Measurements from ENCODE around the gene DIAPH2.
"Not testable (repeated sequence)": the region's sequence is repeated elsewhere in the genome, so short reads cannot be mapped to it uniquely, and the experiment has no call there.

DIAPH2 gene

GRCh38 chrX:96719161-96719875 lies 34.7 kb downstream of the DIAPH2 start:
- DNase-seq (ENCODE audit: low read depth): no peak

DNA sequence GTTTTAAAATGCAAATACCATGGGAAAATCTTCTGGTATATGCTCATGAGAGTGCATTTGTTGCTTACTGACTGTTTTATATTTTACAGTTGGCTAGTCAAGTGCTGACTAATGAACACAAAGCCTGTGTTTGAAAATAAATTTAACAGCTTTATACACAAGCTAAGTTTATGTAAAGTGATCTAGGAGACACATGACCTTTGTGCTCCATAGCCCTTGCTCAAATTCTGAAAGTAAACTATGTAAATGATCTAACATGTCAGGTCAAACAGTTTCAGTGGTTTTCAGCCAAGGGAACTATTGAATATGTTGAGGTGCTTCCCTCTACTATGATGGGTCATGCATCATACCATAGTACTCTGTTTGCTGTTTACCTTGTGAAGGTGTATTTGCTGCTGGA lies 36.7 kb downstream of the DIAPH2 start:
- no peak for DNase-seq (ENCODE audit: low read depth)

GRCh38 chrX:96722781-96723180 lies 38.1 kb downstream of the DIAPH2 start:
- no peak for DNase-seq (ENCODE audit: low read depth)

- no peak for DNase-seq (ENCODE audit: low read depth)
Measured at GRCh38 chrX:96729053-96729452, 44.4 kb downstream of the DIAPH2 start.

DNA sequence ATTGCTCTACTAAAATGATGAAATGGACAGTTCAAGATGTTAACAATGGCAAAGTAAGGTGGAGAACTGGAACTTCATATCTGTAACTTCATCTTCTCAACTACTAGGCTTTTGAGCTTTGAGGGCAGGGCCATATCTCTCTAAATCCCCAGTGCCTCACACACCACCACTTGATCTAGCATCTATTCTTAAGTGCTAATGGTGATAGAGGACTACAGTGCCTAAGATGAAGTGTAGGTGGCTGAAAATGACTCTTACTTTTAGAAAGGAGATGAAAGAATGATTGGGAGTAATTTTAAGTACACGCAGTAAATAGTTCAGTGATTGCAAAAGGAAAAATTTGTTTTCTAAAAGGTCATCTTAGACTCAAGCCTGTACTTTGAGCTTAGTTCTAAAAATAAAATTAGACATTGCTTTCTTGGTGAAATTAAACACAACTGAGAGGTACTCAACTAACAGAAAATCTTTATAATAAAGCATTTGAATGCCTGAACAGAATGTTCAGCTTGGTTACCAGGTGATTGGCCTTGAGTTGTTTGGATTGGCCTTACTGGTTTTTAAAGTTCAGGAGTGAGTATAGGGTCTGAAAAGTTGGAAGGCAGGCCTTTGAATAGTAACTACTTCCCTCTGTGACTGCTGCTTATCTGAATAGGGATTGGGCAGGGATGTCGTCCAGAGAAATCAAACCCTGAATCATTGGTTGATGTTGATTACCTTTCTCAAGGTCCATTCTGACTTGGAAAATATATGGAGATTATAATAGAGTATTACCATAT lies 45.4 kb downstream of the DIAPH2 start:
- DNase-seq (ENCODE audit: low read depth): no peak

- DNase-seq (ENCODE audit: low read depth): not testable (repeated sequence)
Measured at GRCh38 chrX:96731000-96731399, 46.4 kb downstream of the DIAPH2 start.

DNA sequence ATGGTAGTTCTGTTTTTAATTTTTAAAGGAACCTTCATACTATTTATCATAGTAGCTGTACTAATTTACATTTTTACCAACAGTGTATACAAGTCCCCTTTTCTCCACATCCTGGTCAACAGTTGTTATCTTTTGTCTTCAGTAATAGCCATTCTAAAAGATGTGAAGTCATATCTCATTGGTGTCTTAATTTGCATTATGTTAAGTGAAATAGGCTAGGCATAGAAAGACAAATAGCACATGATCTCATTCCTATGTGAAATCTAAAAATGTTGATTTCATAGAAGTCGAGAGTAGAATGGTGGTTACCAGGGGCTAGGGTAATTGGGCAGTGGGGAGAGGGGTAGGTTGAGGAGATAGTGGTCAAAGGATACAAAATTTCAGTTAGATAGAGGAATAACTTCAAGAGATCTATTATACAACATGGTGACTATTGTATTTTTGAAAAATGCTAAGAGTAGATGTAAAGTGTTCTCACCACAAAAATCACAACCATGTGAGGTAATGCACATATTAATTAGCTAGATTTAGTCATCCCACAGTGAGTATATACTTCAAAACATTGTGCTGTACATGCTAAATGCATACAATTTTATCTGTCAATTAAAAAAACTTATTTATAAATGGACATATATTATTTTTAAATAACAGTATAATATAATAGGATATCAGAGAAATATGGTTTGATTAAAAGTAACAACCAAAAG lies 58.9 kb downstream of the DIAPH2 start:
- no peak for DNase-seq (ENCODE audit: low read depth)

DNA sequence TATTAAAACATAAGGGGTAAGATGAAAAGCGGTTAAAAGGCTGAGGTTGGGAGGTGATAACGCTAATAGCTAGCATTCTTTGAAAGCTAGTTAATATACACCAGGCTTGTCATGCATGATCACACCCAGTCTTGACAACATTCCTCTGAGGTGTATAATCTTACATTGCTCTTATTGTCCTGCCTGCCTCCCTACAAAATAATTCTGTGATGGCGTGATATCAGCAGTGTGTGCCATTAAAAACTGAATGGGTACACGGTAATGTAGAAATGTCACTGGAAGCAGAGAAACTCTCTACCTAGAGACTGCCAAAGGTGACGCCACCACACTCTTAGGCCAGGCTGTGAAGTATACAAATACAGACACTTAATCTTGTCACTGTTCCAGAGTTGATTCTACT lies 68.1 kb downstream of the DIAPH2 start:
- DNase-seq (ENCODE audit: low read depth): no peak

DNA sequence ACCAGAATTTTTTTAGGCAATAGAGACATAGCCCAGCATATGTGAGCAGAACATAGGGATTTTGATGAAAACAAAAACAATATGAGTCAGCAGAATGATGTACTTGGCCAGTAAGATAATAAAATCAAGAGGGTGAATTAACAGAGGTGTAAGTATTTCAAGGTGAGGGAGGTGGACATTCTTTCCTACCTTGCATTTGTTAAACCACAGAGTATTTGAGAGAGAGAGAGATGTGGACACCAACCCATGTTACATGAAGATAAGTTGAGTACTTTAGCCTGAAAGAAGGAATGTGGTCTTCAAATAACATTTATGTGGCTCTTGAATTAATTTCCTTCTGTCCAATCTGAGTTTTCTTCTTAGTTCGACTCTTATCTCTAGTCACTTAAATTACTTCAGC lies 68.6 kb downstream of the DIAPH2 start:
- no peak for DNase-seq (ENCODE audit: low read depth)

GRCh38 chrX:96756491-96756890 lies 71.8 kb downstream of the DIAPH2 start:
- DNase-seq (ENCODE audit: low read depth): no peak

- DNase-seq (ENCODE audit: low read depth): no peak
Measured at GRCh38 chrX:96761566-96761965, 76.9 kb downstream of the DIAPH2 start.

DNA sequence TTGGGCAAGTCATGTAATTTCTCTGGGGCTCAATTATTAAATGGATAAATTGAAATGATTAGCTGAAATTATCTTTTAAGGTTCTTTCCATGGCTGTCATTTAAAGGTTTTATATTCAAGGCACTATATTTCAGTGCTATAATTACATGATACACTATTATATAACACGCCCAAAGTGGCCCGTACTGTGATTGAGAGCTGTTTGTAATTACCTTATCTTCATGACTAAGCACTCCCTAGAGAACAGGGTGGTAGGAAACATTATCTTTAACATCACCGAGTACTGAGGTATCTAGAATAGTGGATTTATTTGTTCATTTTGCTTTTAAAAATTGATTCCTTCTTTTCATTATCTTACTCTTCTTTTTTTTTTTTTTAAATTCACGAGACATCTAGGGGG lies 79.0 kb downstream of the DIAPH2 start:
- DNase-seq (ENCODE audit: low read depth): no peak

GRCh38 chrX:96764864-96765263 lies 80.2 kb downstream of the DIAPH2 start:
- no peak for DNase-seq (ENCODE audit: low read depth)

- no peak for DNase-seq (ENCODE audit: low read depth)
Measured at GRCh38 chrX:96770315-96770714, 85.7 kb downstream of the DIAPH2 start.

DNA sequence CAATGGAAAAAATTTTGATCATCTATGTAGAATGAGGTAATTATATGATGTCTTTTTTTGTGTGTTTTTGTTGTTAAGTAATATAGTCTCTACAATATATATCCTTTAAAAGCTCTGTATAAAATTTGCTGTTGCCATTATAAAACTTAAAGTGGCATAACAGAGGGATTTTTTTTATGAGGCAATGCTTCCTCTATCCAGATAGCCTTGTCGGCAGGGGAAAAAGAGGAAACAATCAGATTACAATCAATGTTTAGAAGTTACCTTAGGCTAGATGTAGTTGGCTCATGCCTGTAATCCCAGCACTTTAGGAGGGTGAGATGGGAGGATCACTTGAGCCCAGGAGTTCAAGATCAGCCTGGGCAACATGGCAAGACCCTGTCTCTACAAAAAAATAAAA lies 86.8 kb downstream of the DIAPH2 start:
- no peak for DNase-seq (ENCODE audit: low read depth)

DNA sequence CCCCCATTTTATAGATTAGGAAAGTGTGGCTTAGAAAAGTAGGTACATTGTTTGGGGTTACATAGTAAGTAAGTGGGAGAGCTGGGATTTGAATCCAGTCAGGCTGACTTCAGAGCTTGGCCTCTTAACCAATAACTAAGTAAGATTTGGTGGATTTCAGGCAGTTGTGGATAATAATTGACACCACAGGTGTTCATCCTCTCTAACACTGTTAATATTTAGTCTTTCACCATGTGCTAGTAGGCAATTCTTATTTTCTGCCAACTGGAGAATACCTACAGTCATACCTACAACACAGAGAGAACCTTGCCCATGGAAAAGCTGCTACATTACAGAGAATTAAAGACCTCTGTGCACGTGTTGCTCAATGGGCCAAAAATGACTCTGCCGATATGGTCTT lies 89.5 kb downstream of the DIAPH2 start:
- no peak for DNase-seq (ENCODE audit: low read depth)

- DNase-seq (ENCODE audit: low read depth): no peak
Measured at GRCh38 chrX:96776966-96777365, 92.3 kb downstream of the DIAPH2 start.

- no peak for DNase-seq (ENCODE audit: low read depth)
Measured at GRCh38 chrX:96791559-96791958, 106.9 kb downstream of the DIAPH2 start.

DNA sequence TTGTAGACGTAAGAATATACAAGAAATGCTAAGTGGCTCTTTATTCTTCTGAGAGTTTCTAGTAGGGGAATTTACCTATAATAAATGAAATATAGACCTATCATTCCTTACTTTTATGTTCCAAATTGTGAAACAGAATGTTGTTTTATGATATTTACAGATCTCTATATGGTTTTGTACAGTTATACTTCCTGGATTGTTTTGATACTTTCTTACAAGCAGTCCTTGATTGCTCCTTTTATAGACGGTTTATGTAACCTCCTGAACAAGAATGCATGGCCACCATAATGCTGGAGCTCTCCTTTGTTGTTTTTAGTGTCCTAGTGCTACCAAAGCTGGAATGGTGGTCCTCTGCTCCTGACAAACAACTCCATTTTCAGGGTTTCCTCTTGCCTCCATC lies 107.4 kb downstream of the DIAPH2 start:
- no peak for DNase-seq (ENCODE audit: low read depth)

DNA sequence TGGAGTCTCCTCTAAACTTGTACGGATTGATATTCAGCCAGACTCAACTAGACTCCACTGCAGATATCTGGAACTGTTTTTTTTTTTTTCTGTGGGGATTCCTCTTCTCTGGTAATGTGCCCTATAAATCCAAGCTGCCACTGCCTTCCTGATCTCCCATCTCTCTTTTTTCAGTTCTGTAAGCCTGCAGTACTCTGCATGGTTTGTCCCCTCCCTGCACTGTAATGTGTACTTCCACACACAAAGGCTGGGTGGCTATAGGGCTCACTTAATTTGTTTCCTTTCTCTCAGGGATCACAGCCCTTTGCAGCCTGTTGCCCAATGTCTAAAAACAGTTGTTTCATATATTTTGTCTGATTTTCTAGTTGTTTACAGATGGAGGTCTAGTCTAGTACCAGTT lies 114.3 kb downstream of the DIAPH2 start:
- DNase-seq (ENCODE audit: low read depth): no peak

- DNase-seq (ENCODE audit: low read depth): no peak
Measured at GRCh38 chrX:96807318-96807717, 122.7 kb downstream of the DIAPH2 start.

GRCh38 chrX:96820935-96821334 lies 136.3 kb downstream of the DIAPH2 start:
- no peak for DNase-seq (ENCODE audit: low read depth)

- no peak for DNase-seq (ENCODE audit: low read depth)
Measured at GRCh38 chrX:96824166-96824565, 139.5 kb downstream of the DIAPH2 start.

All from stimulated activated CD8-positive, alpha-beta memory T cell treated with anti-CD3 and anti-CD28 coated beads, Interleukin-4, amount 100 ng/mL, for 24 hours (primary cell).